IMR-90 (cell line): ENCODE results near the gene SFT2D2. TPM values are rescaled to one million over a fixed set of nuclear protein-coding genes. Genes with fewer than 3 reads are reported as not detected.

Experiments used
- ATAC-seq: fragments of 200-7000 bp; cut with Tn5 transposase; 2 replicates; pipeline ENCODE4 v1.9.1; 2020; ENCODE audit warnings: low read depth, mild to moderate bottlenecking, moderate library complexity
- BruUV-seq: library from RNA; stranded (reverse); fragments of 400-500 nt; replicated peaks from 2 replicates; lab custom pipeline; 2021; lab: Mats Ljungman, UMichigan
- CTCF ChIA-PET: fragments of 300-600 bp; formaldehyde crosslinking; extraction: SDS; loops from one replicate; lab custom pipeline; 2021; ENCODE audit warnings: antibody characterized with exemption; lab: Yijun Ruan, JAX
- POLR2A ChIA-PET: fragments of 300-600 bp; sonication (Branson Sonifier 250); formaldehyde crosslinking; loops from one replicate; lab custom pipeline; 2022; ENCODE audit warnings: antibody characterized with exemption; ENCODE audit not compliant: unreplicated experiment; lab: Charles Lee
- DNase-seq: peaks from one replicate; pipeline ENCODE4 v3.0.0; 2013
- H2AFZ ChIP-seq: replicated peaks from 2 replicates; pipeline ENCODE3; 2013; ENCODE audit warnings: low read length, mild to moderate bottlenecking; ENCODE audit not compliant: poor library complexity
- H2AK5ac ChIP-seq: 2 replicates; pipeline ENCODE4 v1.6.1; 2013; ENCODE audit warnings: low read depth, low read length, inconsistent platforms
- H2AK9ac ChIP-seq: replicated peaks from 2 replicates; pipeline ENCODE3; 2013; ENCODE audit warnings: mild to moderate bottlenecking, low read depth, low read length, moderate library complexity; ENCODE audit not compliant: poor library complexity
- H2BK120ac ChIP-seq: 2 replicates; pipeline ENCODE4 v1.6.1; 2013; ENCODE audit warnings: low read depth, low read length, inconsistent platforms
- H2BK15ac ChIP-seq: 3 replicates; pipeline ENCODE4 v1.6.1; 2013; ENCODE audit warnings: low read depth, low read length, inconsistent platforms
- H2BK20ac ChIP-seq: 2 replicates; pipeline ENCODE4 v1.6.1; 2013; ENCODE audit warnings: low read depth, mild to moderate bottlenecking, inconsistent platforms, low read length, moderate library complexity
- H2BK5ac ChIP-seq: 2 replicates; pipeline ENCODE4 v1.6.1; 2013; ENCODE audit warnings: mild to moderate bottlenecking, low read depth, low read length, inconsistent platforms; ENCODE audit not compliant: poor library complexity, severe bottlenecking
- H3K14ac ChIP-seq: replicated peaks from 2 replicates; pipeline ENCODE4 v1.6.1; 2013; ENCODE audit warnings: low read depth, low read length, inconsistent platforms
- H3K18ac ChIP-seq: 2 replicates; pipeline ENCODE4 v1.6.1; 2013; ENCODE audit warnings: low read depth, low read length, control low read depth
- H3K23ac ChIP-seq: 2 replicates; pipeline ENCODE4 v1.6.1; 2013; ENCODE audit warnings: low read depth, low read length, inconsistent platforms
- H3K27ac ChIP-seq: 2 replicates; pipeline ENCODE4 v1.5.1; 2013; ENCODE audit warnings: mild to moderate bottlenecking, control low read depth, low read length; ENCODE audit not compliant: insufficient read depth
- H3K27me3 ChIP-seq: 2 replicates; pipeline ENCODE4 v1.6.1; 2013; ENCODE audit warnings: low read length; ENCODE audit not compliant: control insufficient read depth, insufficient read depth
- H3K36me3 ChIP-seq: 2 replicates; pipeline ENCODE4 v1.6.1; 2013; ENCODE audit warnings: low read length, mixed read lengths; ENCODE audit not compliant: control insufficient read depth, insufficient read depth
- H3K4ac ChIP-seq: 2 replicates; pipeline ENCODE4 v1.6.1; 2013; ENCODE audit warnings: low read depth, low read length, inconsistent platforms
- H3K4me1 ChIP-seq: 2 replicates; pipeline ENCODE4 v1.6.1; 2013; ENCODE audit warnings: low read length, mixed read lengths; ENCODE audit not compliant: control insufficient read depth, insufficient read depth
- H3K4me2 ChIP-seq: 2 replicates; pipeline ENCODE4 v1.6.1; 2013; ENCODE audit warnings: low read depth, mild to moderate bottlenecking, control low read depth, low read length, moderate library complexity
- H3K4me3 ChIP-seq: 2 replicates; pipeline ENCODE4 v1.5.1; 2013; ENCODE audit warnings: low read depth, mild to moderate bottlenecking, control low read depth, low read length, moderate library complexity; ENCODE audit not compliant: insufficient read depth
- H3K56ac ChIP-seq: 2 replicates; pipeline ENCODE4 v1.6.1; 2013; ENCODE audit warnings: low read length, inconsistent platforms; ENCODE audit not compliant: insufficient read depth; ENCODE audit errors: extremely low read depth
- H3K79me1 ChIP-seq, 2 experiments: 2 replicates each; pipeline ENCODE4 v1.6.1; 2013; ENCODE audit warnings: low read length in 2 of 2, inconsistent platforms in 1 of 2, low read depth in 1 of 2
- H3K9ac ChIP-seq: 2 replicates; pipeline ENCODE4 v1.6.1; 2013; ENCODE audit warnings: low read depth, low read length, control low read depth
- H3K9me1 ChIP-seq: 2 replicates; pipeline ENCODE4 v1.6.1; 2013; ENCODE audit warnings: low read length, inconsistent platforms; ENCODE audit not compliant: insufficient read depth
- H3K9me3 ChIP-seq: 2 replicates; pipeline ENCODE4 v1.6.1; 2013; ENCODE audit warnings: low read length; ENCODE audit not compliant: control insufficient read depth, insufficient read depth
- H4K20me1 ChIP-seq: 2 replicates; pipeline ENCODE4 v1.6.1; 2013; ENCODE audit warnings: low read length, inconsistent platforms; ENCODE audit not compliant: insufficient read depth
- H4K5ac ChIP-seq: 2 replicates; pipeline ENCODE4 v1.6.1; 2013; ENCODE audit warnings: mild to moderate bottlenecking, low read depth, low read length, control low read depth
- H4K8ac ChIP-seq, 2 experiments: 2 replicates each; pipeline ENCODE4 v1.6.1; 2013; ENCODE audit warnings: low read depth in 2 of 2, low read length in 2 of 2, control low read depth in 1 of 2, inconsistent platforms in 1 of 2
- H4K91ac ChIP-seq: 2 replicates; pipeline ENCODE4 v1.6.1; 2013; ENCODE audit warnings: low read depth, low read length, inconsistent platforms; ENCODE audit not compliant: insufficient read depth
- BHLHE40 ChIP-seq: fragments of 150-350 bp; IDR thresholded peaks from 2 replicates; pipeline ENCODE4 v1.6.1; 2016; ENCODE audit warnings: mild to moderate bottlenecking, low read depth, low read length
- CEBPB ChIP-seq: IDR thresholded peaks from 2 replicates; pipeline ENCODE4 v1.6.1; 2012; ENCODE audit warnings: low read depth, low read length, improper control_type of control experiment
- CTCF ChIP-seq: conservative IDR thresholded peaks from 2 replicates; pipeline ENCODE4 v1.5.1; 2012; ENCODE audit warnings: mild to moderate bottlenecking, low read depth, low read length, improper control_type of control experiment
- MAFK ChIP-seq: IDR thresholded peaks from 2 replicates; pipeline ENCODE4 v1.6.1; 2012; ENCODE audit warnings: low read depth, low read length, improper control_type of control experiment
- MAZ ChIP-seq: IDR thresholded peaks from 2 replicates; pipeline ENCODE4 v1.6.1; 2012; ENCODE audit warnings: low read depth, mild to moderate bottlenecking, low read length, improper control_type of control experiment, moderate library complexity, borderline replicate concordance
- NFE2L2 ChIP-seq: fragments of 150-350 bp; IDR thresholded peaks from 2 replicates; pipeline ENCODE4 v1.6.1; 2016; ENCODE audit warnings: low read depth, mild to moderate bottlenecking, low read length
- POLR2A ChIP-seq: IDR thresholded peaks from 2 replicates; pipeline ENCODE4 v1.6.1; 2012; ENCODE audit warnings: mild to moderate bottlenecking, low read depth, low read length
- RCOR1 ChIP-seq: IDR thresholded peaks from 2 replicates; pipeline ENCODE4 v1.6.1; 2012; ENCODE audit warnings: mild to moderate bottlenecking, low read length, improper control_type of control experiment; ENCODE audit not compliant: insufficient replicate concordance
- WGBS, 2 experiments: methylation state at CpG; one replicate each; pipeline versions ENCODE4 v1.1.5 to v1.1.7; 2013; ENCODE audit warnings: missing lambda C conversion rate in 2 of 2; ENCODE audit not compliant: insufficient read length in 1 of 2; ENCODE audit errors: extremely low coverage in 2 of 2; 5-methylcytosine and 5-hydroxymethylcytosine counted together
- dilution Hi-C: fragments of 300-500 bp; cut with HindIII; formaldehyde crosslinking; loops from one replicate; pipeline ENCODE4 v1.14.3; 2018; ENCODE audit warnings: low sequenced_read_pairs; ENCODE audit not compliant: unreplicated experiment
- in situ Hi-C: fragments of 300-500 bp; cut with MboI; formaldehyde crosslinking; loops from 3 replicates; pipeline ENCODE4 v1.14.3; 2019; ENCODE audit warnings: low sequenced_read_pairs, inconsistent platforms, mixed read lengths
- intact Hi-C: fragments of 100-400 bp; cut with micrococcal nuclease; formaldehyde crosslinking; loops from 2 replicates; pipeline ENCODE4 v1.10.0; 2022
- polyA plus RNA-seq, 3 experiments: library from polyadenylated mRNA; depleted of rRNA; stranded (reverse); fragments of >200 nt; gene quantifications; 2 replicates each; pipeline ENCODE4 v1.2.3, GENCODE V29; 2012; ENCODE audit warnings: low replicate concordance in 1 of 3
- total RNA-seq: library from RNA; depleted of rRNA; stranded (reverse); fragments of >200 nt; gene quantifications from 2 replicates; pipeline ENCODE4 v1.2.3, GENCODE V29; 2012
- TF ChIP-seq, protein P1 (sequence below): fragments of 150-350 bp; IDR thresholded peaks from 2 replicates; pipeline ENCODE4 v1.6.1; 2017; ENCODE audit warnings: mild to moderate bottlenecking, antibody characterized with exemption, low read length, low read depth

Gene SFT2D2
- total and polyA plus RNA-seq, 2 of the 4 experiments (the other 2 are of a cell fraction): 11.1 to 37.6 TPM

DNA sequence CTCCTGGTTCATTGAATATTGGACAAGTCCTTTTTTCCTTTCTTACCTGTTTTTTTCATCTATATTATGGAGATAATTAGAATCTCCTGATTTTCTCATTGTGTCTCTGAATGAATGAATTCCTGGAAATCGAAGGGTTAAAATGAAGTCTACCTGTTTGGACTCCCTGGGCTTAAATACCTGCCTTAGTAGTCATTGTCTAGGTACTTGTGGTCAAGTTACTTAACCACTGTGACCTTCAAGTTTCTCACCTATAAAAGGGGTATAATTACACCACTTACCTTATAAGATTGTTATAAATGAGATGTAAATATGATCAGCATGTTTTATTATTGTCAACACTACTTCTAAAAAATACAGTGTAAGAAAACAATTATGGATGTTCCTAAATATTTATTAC lies 45.8 kb downstream of the SFT2D2 start:
- Histone ChIP-seq H3K9ac (no peak overlapping the region), H3K4me3 (no peak overlapping the region), H3K9me1 (no peaks in the 10 kb centered on the region), H3K18ac (no peak overlapping the region), H3K14ac (no peak overlapping the region), H2AFZ (no peak overlapping the region), H3K36me3 (no peaks in the 10 kb centered on the region), H4K5ac (no peak overlapping the region), H2BK20ac (no peak overlapping the region), H2AK5ac (no peak overlapping the region), H4K20me1 (no peaks in the 10 kb centered on the region), H3K79me1 (no peaks in the 10 kb centered on the region), H3K4me2 (no peak overlapping the region), H3K56ac (no peak overlapping the region), H2BK120ac (no peak overlapping the region), H3K27me3 (no peaks in the 10 kb centered on the region), H3K23ac (no peak overlapping the region), H4K91ac (no peak overlapping the region), H3K4ac (no peak overlapping the region), H3K27ac (no peak overlapping the region), H3K9me3 (no peaks in the 10 kb centered on the region), H2BK5ac (no peak overlapping the region), H2AK9ac (no peak overlapping the region), H2BK15ac (no peak overlapping the region), H4K8ac (no peak overlapping the region), H3K4me1 (no peaks in the 10 kb centered on the region)
- CTCF ChIA-PET: no interaction called here
- intact Hi-C loops (no loop called here), in situ Hi-C loops (no loop called here), dilution Hi-C loops (no loop called here)
- WGBS, 2 experiments: no CpG with 5 or more reads among the region's 1 CpG
- TF ChIP-seq CEBPB (no peak), NFE2L2 (no peak), POLR2A (no peak), MAFK (no peak), CTCF (no peak), MAZ (no peak), BHLHE40 (no peak), RCOR1 (no peak)
- TF ChIP-seq, protein P1, sequence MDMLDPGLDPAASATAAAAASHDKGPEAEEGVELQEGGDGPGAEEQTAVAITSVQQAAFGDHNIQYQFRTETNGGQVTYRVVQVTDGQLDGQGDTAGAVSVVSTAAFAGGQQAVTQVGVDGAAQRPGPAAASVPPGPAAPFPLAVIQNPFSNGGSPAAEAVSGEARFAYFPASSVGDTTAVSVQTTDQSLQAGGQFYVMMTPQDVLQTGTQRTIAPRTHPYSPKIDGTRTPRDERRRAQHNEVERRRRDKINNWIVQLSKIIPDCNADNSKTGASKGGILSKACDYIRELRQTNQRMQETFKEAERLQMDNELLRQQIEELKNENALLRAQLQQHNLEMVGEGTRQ: no peak
- no TSS peak for BruUV-seq
- ATAC-seq (no peak), DNase-seq (no peak)
- POLR2A ChIA-PET: no interaction called here
